ENCODE data around the gene OR2A1.
"Not testable (repeated sequence)": the region's sequence is repeated elsewhere in the genome, so short reads cannot be mapped to it uniquely, and the experiment has no call there.

The OR2A1 gene

DNA sequence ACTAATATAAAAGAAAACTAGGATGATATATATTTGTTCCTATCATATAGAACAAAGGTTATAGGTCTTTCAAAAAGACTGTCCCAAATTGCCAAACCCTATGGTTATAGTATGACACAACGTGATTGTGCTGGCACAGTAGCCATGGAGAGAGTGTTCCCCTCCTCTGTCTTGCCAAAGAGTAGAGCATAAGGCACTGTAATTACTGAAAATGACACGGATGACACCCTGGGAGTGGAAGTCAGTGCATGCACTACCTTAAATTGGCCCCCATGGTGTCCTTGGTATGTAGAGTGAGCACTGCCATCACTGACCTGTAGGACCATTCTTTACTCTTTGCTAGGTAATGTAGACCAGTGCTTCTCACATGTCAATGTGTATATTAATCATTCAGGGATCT, 7.1 kb upstream of the OR2A1 start:
- H3K36me3 Mint-ChIP-seq; H3K27me3 Mint-ChIP-seq; H3K27ac Mint-ChIP-seq; H3K4me3 Mint-ChIP-seq; H3K9me3 Mint-ChIP-seq (ENCODE audit: low read depth); H3K4me1 Mint-ChIP-seq (ENCODE audit: low read depth): not testable (repeated sequence)

DNA sequence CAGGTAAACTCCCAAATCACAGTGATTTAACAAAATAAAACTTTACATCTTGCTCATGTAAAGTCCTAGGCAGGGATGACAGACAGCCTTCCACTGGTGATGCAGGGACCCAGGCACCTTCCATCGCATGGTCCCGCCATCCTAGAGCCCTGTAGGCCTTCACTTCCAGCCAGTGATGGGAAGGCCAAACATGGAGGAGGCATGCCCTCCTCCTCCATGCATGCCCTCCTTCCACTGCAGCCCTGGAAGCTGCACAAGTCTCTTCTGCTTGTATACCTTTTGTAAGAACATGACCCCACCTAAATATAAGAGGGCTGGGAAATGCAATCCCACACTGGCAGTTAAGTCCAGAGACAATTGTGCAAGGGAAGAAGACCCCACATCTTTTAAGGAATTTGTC, 2.5 kb upstream of the OR2A1 start:
- H3K36me3 Mint-ChIP-seq; H3K4me3 Mint-ChIP-seq; H3K27me3 Mint-ChIP-seq; H3K9me3 Mint-ChIP-seq (ENCODE audit: low read depth); H3K27ac Mint-ChIP-seq; H3K4me1 Mint-ChIP-seq (ENCODE audit: low read depth): not testable (repeated sequence)

DNA sequence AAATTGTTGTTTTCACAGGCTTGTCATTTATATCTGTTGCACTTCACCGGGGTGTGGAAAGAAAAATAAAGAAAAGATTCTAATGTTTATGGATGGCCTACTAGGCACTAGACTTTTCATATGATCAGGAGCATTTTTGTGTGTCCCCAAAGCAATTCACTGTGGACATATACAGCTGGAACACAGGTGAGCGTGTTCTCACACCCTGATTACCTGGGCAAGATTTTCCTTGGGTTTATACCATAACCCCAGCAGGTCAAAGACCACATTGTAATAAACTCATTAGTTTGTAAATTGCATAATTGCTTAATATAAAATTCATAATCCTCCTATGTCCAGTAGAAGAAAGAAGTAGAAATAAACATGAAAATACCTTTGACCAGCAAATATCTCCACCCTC, 1.0 kb upstream of the OR2A1 start:
- H3K4me3 Mint-ChIP-seq; H3K27me3 Mint-ChIP-seq; H3K9me3 Mint-ChIP-seq (ENCODE audit: low read depth); H3K4me1 Mint-ChIP-seq (ENCODE audit: low read depth); H3K27ac Mint-ChIP-seq; H3K36me3 Mint-ChIP-seq: not testable (repeated sequence)

DNA sequence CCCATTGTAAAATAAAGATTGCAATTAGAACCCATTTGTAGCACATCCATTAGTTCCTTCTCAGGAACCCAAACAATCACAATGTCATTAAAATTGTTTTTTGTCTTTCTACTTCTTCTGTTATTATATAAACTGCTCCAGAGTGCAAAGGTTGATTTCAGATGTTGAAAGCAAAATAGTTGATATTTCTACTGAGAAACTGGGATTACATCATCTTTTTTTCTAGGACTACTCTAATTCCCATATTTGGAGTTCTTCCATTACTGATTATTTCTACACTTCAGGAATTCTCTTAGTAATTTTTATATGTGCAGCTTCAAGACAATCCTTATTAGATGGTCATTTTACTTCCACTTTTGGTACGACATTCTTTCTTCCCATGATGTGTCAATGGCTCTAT, 5.3 kb downstream of the OR2A1 start:
- not testable (repeated sequence) for H3K27ac Mint-ChIP-seq; H3K4me1 Mint-ChIP-seq (ENCODE audit: low read depth); H3K4me3 Mint-ChIP-seq; H3K9me3 Mint-ChIP-seq (ENCODE audit: low read depth); H3K27me3 Mint-ChIP-seq; H3K36me3 Mint-ChIP-seq

DNA sequence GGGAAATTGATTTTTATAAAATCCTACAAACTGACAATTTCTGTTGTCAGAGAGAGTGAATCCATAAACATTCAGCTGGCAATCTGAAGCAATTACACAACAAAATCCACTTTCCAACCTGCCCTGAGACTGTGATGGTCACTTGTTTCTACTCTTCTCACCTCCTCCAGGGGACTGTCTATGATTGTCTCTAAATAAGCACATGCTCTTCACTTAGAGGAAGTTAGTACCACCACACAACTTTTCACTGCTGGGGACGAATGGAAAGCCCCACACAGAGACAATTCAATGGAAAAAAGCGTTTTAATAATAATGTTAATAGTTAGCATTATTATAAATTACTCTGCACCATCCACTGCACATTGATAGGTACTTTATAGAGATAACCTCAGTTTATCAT, 7.3 kb downstream of the OR2A1 start:
- not testable (repeated sequence) for H3K27me3 Mint-ChIP-seq; H3K27ac Mint-ChIP-seq; H3K4me3 Mint-ChIP-seq; H3K36me3 Mint-ChIP-seq; H3K9me3 Mint-ChIP-seq (ENCODE audit: low read depth); H3K4me1 Mint-ChIP-seq (ENCODE audit: low read depth)

DNA sequence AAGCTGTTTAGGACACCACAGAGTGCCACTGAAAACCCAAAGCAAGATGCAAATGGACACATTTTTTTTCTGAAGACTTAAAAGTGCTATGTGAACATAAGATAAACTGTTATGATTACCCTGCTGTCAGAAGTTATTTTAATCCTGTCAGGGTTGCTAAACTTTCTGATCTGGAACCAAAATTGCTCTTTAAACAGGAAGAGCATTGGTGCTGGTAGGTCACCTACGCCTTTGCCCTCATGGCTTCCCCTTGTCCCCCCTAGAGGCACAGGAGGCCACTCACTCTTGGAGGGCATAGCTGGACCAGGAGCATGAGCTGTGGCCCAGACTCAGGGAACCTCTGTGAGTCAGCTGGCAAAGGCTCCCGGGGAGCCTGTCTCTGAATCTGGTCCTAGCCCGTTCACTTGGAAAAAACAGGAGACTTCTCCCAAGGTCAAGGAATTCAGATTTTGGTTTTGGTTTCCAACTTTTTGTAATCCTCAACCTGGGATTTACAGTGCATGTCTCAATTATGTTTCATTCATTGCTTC, 9.5 kb downstream of the OR2A1 start:
- not testable (repeated sequence) for H3K36me3 Mint-ChIP-seq; H3K27ac Mint-ChIP-seq; H3K9me3 Mint-ChIP-seq (ENCODE audit: low read depth); H3K27me3 Mint-ChIP-seq; H3K4me1 Mint-ChIP-seq (ENCODE audit: low read depth); H3K4me3 Mint-ChIP-seq

DNA sequence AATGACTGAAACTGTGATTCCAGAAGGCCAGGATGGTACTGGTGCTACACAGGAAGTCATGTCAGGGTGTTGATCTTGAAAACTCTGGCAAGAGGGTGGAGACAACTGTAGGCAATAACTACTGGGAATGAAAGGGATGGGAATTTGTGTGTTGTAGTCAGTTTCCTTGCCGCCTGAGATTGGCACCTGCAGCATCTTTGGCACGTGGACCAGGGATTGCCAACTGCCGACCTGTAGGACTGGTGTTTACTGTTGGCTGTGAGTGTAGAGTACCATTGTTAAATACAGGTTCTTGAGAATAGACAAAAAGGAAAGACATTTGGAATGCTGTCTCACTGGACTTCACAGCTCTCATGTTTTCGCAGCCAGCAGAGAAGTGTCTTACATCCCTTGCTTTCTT, 11.1 kb downstream of the OR2A1 start:
- H3K4me1 Mint-ChIP-seq (ENCODE audit: low read depth) = not testable (repeated sequence)

DNA sequence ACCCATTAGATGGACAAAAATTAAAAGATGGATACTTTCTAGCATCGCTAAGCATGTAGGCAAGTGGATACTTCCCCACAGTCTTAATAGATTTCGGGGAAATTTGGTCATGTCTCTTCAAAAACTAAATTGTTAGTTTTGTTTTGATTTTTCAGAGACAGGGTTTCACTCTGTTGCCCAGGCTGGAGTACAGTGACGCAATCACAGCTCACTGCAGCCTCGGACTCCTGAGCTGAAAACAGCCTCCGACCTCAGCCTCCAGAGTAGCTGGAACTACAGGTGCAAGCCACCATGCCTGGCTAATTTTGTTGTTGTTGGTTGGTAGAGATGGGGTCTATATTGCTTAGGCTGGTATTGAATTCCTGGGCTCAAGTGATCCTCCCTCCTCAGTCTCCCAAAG, 13.6 kb downstream of the OR2A1 start:
- H3K36me3 Mint-ChIP-seq; H3K27ac Mint-ChIP-seq; H3K4me3 Mint-ChIP-seq; H3K27me3 Mint-ChIP-seq; H3K4me1 Mint-ChIP-seq (ENCODE audit: low read depth); H3K9me3 Mint-ChIP-seq (ENCODE audit: low read depth): not testable (repeated sequence)

More for the DNA sequence above, 11.1 kb downstream of the OR2A1 start:
- H3K36me3 Mint-ChIP-seq; H3K9me3 Mint-ChIP-seq (ENCODE audit: low read depth); H3K27ac Mint-ChIP-seq; H3K4me3 Mint-ChIP-seq; H3K27me3 Mint-ChIP-seq: not testable (repeated sequence)

DNA sequence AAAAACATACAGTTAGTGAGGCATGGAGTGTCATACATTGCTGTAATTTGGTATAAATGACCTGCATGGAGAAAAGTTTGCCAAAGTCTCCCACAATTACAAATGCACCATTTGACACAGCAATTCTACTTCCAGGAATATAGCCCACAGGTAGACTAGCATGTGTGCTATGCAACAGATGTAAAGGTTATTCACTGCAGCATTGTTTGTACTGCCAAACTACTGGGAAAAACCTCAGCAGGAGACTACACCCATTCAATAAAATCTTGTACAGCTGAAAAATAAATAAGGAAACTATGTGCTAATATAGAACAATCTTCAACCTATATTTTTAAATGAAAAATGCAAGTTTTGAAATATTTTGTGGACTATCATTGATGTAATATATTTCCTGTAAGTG, 17.8 kb downstream of the OR2A1 start:
- H3K27ac Mint-ChIP-seq; H3K9me3 Mint-ChIP-seq (ENCODE audit: low read depth); H3K36me3 Mint-ChIP-seq; H3K4me1 Mint-ChIP-seq (ENCODE audit: low read depth); H3K27me3 Mint-ChIP-seq; H3K4me3 Mint-ChIP-seq: not testable (repeated sequence)

DNA sequence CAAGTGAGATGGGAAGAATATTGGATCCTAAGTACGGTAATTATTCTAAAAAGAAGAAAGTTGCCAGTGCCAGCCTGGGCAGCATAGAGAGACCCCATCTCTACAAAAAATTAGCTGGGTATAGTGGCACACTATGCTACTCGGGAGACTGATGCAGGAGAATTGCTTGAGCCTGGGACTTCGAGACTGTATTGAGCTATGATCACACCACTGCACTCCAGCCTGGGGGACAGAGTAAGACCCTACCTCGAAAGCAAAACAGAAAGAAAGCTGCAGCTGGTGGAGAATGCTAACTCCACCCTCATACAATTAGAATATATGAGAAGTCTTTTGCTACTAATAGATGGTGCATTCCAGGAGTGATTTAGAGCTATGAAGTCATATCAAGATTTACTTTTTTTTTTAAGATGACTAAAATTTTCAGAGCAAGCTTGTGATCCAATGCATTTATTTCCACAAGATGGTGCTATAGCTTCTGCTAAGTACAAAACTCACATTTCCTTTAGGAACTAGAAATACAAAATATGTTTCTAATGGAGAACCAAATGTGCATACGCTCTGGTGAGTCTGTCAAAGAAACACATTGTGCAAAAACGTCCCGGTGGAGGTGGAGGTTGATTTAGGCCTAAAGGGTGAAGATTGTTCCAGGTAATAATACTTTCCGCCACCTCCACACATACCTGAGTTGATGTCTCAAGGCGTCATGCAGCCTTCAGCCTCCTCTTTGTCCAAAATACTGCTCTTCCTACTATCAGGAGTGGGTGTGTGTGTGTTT, 19.2 kb downstream of the OR2A1 start:
- not testable (repeated sequence) for H3K9me3 Mint-ChIP-seq (ENCODE audit: low read depth); H3K4me3 Mint-ChIP-seq; H3K4me1 Mint-ChIP-seq (ENCODE audit: low read depth); H3K27ac Mint-ChIP-seq; H3K36me3 Mint-ChIP-seq; H3K27me3 Mint-ChIP-seq

DNA sequence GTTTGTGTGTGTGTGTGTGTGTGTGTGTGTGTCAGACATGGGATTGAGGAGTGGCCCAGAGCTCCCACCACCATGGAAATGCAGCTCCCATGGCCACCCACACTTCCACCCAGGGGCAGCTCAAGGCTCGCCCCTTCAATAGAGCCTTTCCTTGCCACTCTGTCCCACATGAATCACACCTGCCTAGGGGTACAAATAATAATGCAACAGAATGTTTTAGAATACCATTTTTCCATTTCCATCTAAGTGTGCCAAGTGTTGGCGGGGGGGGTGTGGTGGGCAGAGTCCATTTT, 19.7 kb downstream of the OR2A1 start:
- H3K27ac Mint-ChIP-seq; H3K36me3 Mint-ChIP-seq; H3K9me3 Mint-ChIP-seq (ENCODE audit: low read depth); H3K4me3 Mint-ChIP-seq; H3K4me1 Mint-ChIP-seq (ENCODE audit: low read depth); H3K27me3 Mint-ChIP-seq: not testable (repeated sequence)

DNA sequence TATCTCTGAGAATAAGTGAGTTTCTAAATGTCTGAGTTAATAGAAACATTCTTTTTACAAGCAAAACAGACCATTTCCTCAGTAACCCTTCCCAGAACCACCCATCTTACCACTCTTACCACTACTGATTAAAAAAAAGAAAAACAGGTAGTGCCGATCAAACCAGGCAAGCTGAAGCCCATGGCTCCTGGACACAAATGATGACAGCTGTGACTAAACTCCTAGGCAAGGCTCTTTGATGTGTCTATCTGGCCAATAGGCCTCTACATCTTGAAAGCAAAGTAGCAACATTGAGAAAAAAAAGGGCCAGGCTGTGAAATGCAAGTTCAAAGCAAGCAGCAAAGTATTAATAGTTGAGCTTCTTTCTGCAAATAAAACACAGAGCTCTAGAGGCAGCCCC, 36.4 kb downstream of the OR2A1 start:
- not testable (repeated sequence) for H3K4me3 Mint-ChIP-seq; H3K27me3 Mint-ChIP-seq; H3K4me1 Mint-ChIP-seq (ENCODE audit: low read depth); H3K36me3 Mint-ChIP-seq; H3K9me3 Mint-ChIP-seq (ENCODE audit: low read depth); H3K27ac Mint-ChIP-seq

DNA sequence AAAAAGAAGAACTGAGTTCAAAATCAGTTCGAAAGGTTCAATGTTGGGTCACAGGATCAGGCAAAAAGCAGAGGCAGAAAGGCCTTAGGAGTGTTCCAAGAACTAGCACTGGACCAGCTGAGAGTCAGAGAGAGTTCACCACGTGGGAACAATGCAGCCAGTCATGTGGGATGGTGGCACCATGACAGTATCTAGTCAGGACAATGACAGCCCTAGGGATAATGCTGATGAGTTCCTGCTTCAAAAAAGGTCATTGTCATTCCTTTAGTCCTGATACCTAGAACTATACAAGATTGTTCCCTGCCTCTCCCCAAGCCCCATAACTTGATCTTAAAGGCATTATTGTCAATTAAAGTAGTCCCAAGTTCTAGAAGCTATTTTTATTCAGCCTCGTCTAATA, 39.4 kb downstream of the OR2A1 start:
- H3K4me1 Mint-ChIP-seq (ENCODE audit: low read depth) = peaks cover 13% of the 10 kb centered on the region
- H3K4me3 Mint-ChIP-seq; H3K27ac Mint-ChIP-seq; H3K36me3 Mint-ChIP-seq; H3K27me3 Mint-ChIP-seq; H3K9me3 Mint-ChIP-seq (ENCODE audit: low read depth): not testable (repeated sequence)

DNA sequence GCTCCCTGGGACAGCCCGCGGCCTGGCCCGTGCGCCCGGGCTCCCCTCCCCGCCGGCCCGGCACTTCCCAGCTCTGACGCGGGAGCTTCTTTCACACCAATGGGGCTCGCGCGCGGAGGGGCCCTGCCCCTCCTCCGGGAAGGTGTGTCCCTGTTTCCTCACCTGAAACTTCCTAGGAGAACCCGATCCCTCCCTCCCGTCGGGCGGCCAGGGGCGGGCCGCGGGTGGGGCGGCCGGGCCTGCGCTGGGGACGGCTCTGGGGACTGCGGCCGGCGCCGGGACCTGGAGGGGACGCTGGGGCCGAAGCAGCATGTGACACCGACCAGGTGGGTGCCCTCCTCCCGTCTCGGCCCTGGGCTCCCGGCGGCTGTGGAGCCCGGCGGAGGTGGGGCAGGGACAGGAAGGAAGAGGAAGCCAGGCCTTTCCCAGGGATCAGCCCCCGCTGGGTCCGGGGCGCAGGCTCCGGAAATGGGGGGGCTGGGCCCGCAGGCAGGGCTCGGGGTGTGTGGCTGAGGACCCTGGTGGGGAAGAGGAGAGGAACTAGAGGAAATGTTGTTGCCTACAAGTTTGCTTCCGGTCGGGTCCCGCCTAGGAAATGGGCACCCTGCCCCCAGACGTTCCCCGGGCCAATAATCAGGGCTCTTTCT, 43.1 kb downstream of the OR2A1 start, which contains the start of gene ARHGEF5:
TSS of gene ARHGEF5 (plus strand) at position 227 of the 647 bp plus-strand sequence. CDS start 7,268 bp downstream, outside the sequence.
- H3K4me3 Mint-ChIP-seq = peak within 1 kb of the TSS; percentile 86
- H3K36me3 Mint-ChIP-seq; H3K9me3 Mint-ChIP-seq (ENCODE audit: low read depth); H3K27me3 Mint-ChIP-seq: not testable (repeated sequence)
- peak within 1 kb of the TSS; percentile 70 for H3K27ac Mint-ChIP-seq
- H3K4me1 Mint-ChIP-seq (ENCODE audit: low read depth) = peaks cover 13% of the 10 kb centered on the region

DNA sequence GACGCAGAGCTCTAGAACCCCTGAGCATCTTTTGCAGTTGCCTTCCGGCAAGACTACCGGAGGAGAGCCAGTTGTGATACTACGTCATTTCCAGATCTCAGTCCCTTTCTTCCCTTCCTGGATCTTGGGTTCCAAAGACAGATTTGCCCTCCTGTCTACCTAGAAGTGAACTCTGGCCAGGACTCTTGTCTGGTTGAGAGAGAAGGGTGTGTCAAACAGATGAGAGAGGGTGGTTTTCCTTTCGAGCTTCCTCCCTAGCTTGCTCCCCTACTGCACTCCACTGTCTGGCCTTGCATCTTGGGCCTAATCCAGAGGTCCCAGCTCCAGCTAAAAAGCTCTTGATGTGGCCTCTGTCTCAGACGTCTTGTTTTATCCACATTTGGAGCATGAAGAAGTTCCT, 44.0 kb downstream of the OR2A1 start:
- H3K27ac Mint-ChIP-seq; H3K36me3 Mint-ChIP-seq; H3K4me3 Mint-ChIP-seq; H3K27me3 Mint-ChIP-seq; H3K9me3 Mint-ChIP-seq (ENCODE audit: low read depth): not testable (repeated sequence)
- peaks cover 12% of the 10 kb centered on the region for H3K4me1 Mint-ChIP-seq (ENCODE audit: low read depth)

DNA sequence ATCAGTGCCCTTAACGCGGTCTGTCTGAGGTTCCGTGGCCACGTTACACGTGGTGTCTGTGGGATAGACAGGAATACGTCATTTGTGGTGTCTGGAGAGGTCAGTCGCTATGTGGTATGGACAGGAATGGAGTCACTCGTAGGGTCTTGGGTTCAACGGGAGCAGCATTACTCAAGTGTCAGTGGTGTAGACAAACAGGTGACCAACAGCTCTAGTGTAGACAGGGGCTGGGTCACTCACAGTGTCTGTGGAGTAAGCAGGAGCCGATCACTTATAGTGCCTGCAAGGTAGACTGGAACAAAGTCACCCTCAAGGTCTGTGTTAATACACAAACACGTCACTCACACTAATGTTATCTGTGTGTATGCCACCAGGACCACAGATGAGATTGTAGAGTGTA, 44.6 kb downstream of the OR2A1 start:
- not testable (repeated sequence) for H3K4me1 Mint-ChIP-seq (ENCODE audit: low read depth); H3K4me3 Mint-ChIP-seq; H3K36me3 Mint-ChIP-seq; H3K27me3 Mint-ChIP-seq; H3K9me3 Mint-ChIP-seq (ENCODE audit: low read depth); H3K27ac Mint-ChIP-seq

Measured in activated naive CD8-positive, alpha-beta T cell (primary cell).